HepG2 (cell line): ENCODE measurements around the gene DROSHA. TPM values are rescaled to one million over a fixed set of nuclear protein-coding genes. Genes with fewer than 3 reads are reported as not detected.

Source experiments
- ATAC-seq: fragments of 200-7000 bp; cut with Tn5 transposase; 3 replicates; pipeline ENCODE4 v1.9.1; 2020; ENCODE audit warnings: mild to moderate bottlenecking, moderate library complexity
- BruUV-seq: library from RNA; stranded (reverse); fragments of 400-500 nt; replicated peaks from 2 replicates; lab custom pipeline; 2021; lab: Mats Ljungman, UMichigan
- CTCF ChIA-PET: fragments of 300-600 bp; formaldehyde crosslinking; extraction: SDS; loops from one replicate; lab custom pipeline; 2021; ENCODE audit warnings: low total read pairs, inconsistent platforms, low intra/inter-chr PET ratio; lab: Yijun Ruan, JAX
- POLR2A ChIA-PET: fragments of 350-600 bp; sonication (Branson Sonifier 250); formaldehyde crosslinking; loops from one replicate; lab custom pipeline; 2020; ENCODE audit warnings: antibody characterized with exemption, inconsistent platforms; lab: Yijun Ruan, JAX
- DNase-seq: peaks from one replicate; pipeline ENCODE4 v3.0.0-alpha.2; 2015; ENCODE audit warnings: low spot score
- FAIRE-seq: peaks from 3 replicates; lab custom pipeline; 2011; peaks lifted over from hg19 to GRCh38; lab: Jason Lieb, UNC
- H2AFZ ChIP-seq: one replicate; pipeline ENCODE4 v1.6.1; 2011; ENCODE audit warnings: low read length, inconsistent platforms
- H3K27ac ChIP-seq: fragments of 300-600 bp; 3 replicates; pipeline ENCODE4 v1.8.0; 2011; ENCODE audit warnings: mixed run types, mild to moderate bottlenecking, mixed read lengths, low read length, inconsistent platforms; ENCODE audit not compliant: insufficient read depth; ENCODE audit errors: extremely low read length
- H3K27me3 ChIP-seq, 2 experiments: fragments of 200-600 bp in 1 of 2; 2 replicates in 1 of 2; 3 replicates in 1 of 2; pipeline versions ENCODE4 v1.6.0 to v1.8.0; 2011; ENCODE audit warnings: low read length in 2 of 2, mild to moderate bottlenecking in 2 of 2, moderate library complexity in 2 of 2, inconsistent platforms in 1 of 2; ENCODE audit not compliant: insufficient read depth in 2 of 2, control insufficient read depth in 1 of 2
- H3K36me3 ChIP-seq, 2 experiments: fragments of 200-600 bp in 1 of 2; replicated peaks in 1 of 2; 2 replicates in 1 of 2; 3 replicates in 1 of 2; pipeline versions ENCODE4 v1.5.1 to v1.8.0; 2011; ENCODE audit warnings: low read length in 2 of 2, inconsistent platforms in 1 of 2; ENCODE audit not compliant: insufficient read depth in 2 of 2, control insufficient read depth in 1 of 2
- H3K4me1 ChIP-seq: 2 replicates; pipeline ENCODE4 v1.5.1; 2012; ENCODE audit warnings: low read length, inconsistent platforms; ENCODE audit not compliant: insufficient read depth
- H3K4me2 ChIP-seq: 2 replicates; pipeline ENCODE4 v1.6.0; 2011; ENCODE audit warnings: low read depth, low read length, inconsistent platforms
- H3K4me3 ChIP-seq, 3 experiments: fragments of 200-600 bp in 1 of 3; sonication (generic), shearing (Covaris generic) in 1 of 3; replicated peaks in 1 of 3; 2 replicates each; pipeline ENCODE4 v1.5.1; 2011 to 2016; ENCODE audit warnings: low read length in 3 of 3, inconsistent platforms in 2 of 3, low read depth in 2 of 3, mild to moderate bottlenecking in 2 of 3, control low read depth in 1 of 3, mixed read lengths in 1 of 3; ENCODE audit not compliant: insufficient read depth in 1 of 3
- H3K79me2 ChIP-seq: one replicate; pipeline ENCODE4 v1.6.1; 2011; ENCODE audit warnings: low read length, inconsistent platforms; ENCODE audit not compliant: insufficient read depth
- H3K9ac ChIP-seq: 2 replicates; pipeline ENCODE4 v1.6.0; 2011; ENCODE audit warnings: mild to moderate bottlenecking, low read depth, low read length, inconsistent platforms; ENCODE audit not compliant: insufficient read depth
- H3K9me3 ChIP-seq: 2 replicates; pipeline ENCODE4 v1.5.1; 2012; ENCODE audit warnings: mild to moderate bottlenecking, low read length
- H4K20me1 ChIP-seq: 2 replicates; pipeline ENCODE4 v1.6.0; 2011; ENCODE audit warnings: inconsistent platforms, mild to moderate bottlenecking, low read length, moderate library complexity; ENCODE audit not compliant: insufficient read depth
- CAMTA2 ChIP-seq: sonication (generic); formaldehyde crosslinking; IDR thresholded peaks from 2 replicates; pipeline ENCODE4 v1.4.0; 2020; ENCODE audit warnings: mild to moderate bottlenecking, missing genetic modification reagents, borderline replicate concordance
- ETS1 ChIP-seq: sonication (generic); formaldehyde crosslinking; IDR thresholded peaks from 2 replicates; pipeline ENCODE4 v1.4.0; 2020; ENCODE audit warnings: missing genetic modification reagents
- NR0B2 ChIP-seq: sonication (generic); formaldehyde crosslinking; IDR thresholded peaks from 2 replicates; pipeline ENCODE4 v1.4.0; 2020; ENCODE audit warnings: mild to moderate bottlenecking, missing genetic modification reagents
- REPIN1 ChIP-seq: sonication (generic); formaldehyde crosslinking; IDR thresholded peaks from 2 replicates; pipeline ENCODE4 v1.8.0; 2022; ENCODE audit warnings: missing genetic modification reagents, low read depth, mild to moderate bottlenecking, borderline replicate concordance
- ZFP36L1 ChIP-seq: sonication (generic); formaldehyde crosslinking; IDR thresholded peaks from 2 replicates; pipeline ENCODE4 v1.8.0; 2022; ENCODE audit warnings: mild to moderate bottlenecking, missing genetic modification reagents, moderate library complexity
- ZNF260 ChIP-seq: sonication (generic); formaldehyde crosslinking; IDR thresholded peaks from 2 replicates; pipeline ENCODE4 v1.4.0; 2020; ENCODE audit warnings: missing genetic modification reagents, low read depth, mild to moderate bottlenecking, borderline replicate concordance
- ZNF292 ChIP-seq: sonication (generic); formaldehyde crosslinking; IDR thresholded peaks from 2 replicates; pipeline ENCODE4 v1.8.1; 2022; ENCODE audit warnings: mild to moderate bottlenecking, low read depth, missing genetic modification reagents, borderline replicate concordance
- ZNF660 ChIP-seq: sonication (generic); formaldehyde crosslinking; IDR thresholded peaks from 2 replicates; pipeline ENCODE4 v1.5.1; 2020; ENCODE audit warnings: mild to moderate bottlenecking, low read depth, missing genetic modification reagents, borderline replicate concordance
- ZNF713 ChIP-seq: sonication (generic); formaldehyde crosslinking; IDR thresholded peaks from 2 replicates; pipeline ENCODE4 v1.4.0; 2020; ENCODE audit warnings: mild to moderate bottlenecking, missing genetic modification reagents
- WGBS: methylation state at CpG from one replicate; pipeline ENCODE4 v1.1.6; 2017; ENCODE audit warnings: low lambda C conversion rate; 5-methylcytosine and 5-hydroxymethylcytosine counted together
- in situ Hi-C: cut with HindIII; loops from 2 replicates; pipeline ENCODE4 v1.10.0; 2017; ENCODE audit warnings: low pct_unique_long_range_greater_than_20kb; ENCODE audit not compliant: extremely low pct_ligation_motif_present
- intact Hi-C: fragments of 100-400 bp; cut with micrococcal nuclease; formaldehyde crosslinking; loops from one replicate; pipeline ENCODE4 v1.10.0; 2022; ENCODE audit not compliant: unreplicated experiment
- polyA plus RNA-seq, 8 experiments: library from polyadenylated mRNA; depleted of rRNA in 3 of 8; stranded (reverse) in 7 of 8; unstranded in 1 of 8; fragments of >200 nt; fragmentation: Illumina TruSeq in 4 of 8; extraction: Trizol in 4 of 8; gene quantifications; 2 replicates each; pipeline versions ENCODE4 v1.2.1 to v1.2.3, GENCODE V29; 2011 to 2016; ENCODE audit warnings: low read depth in 4 of 8, missing spikeins in 1 of 8, mixed read lengths in 1 of 8; ENCODE audit not compliant: insufficient read depth in 1 of 8
- total RNA-seq, 5 experiments: library from RNA; depleted of rRNA; stranded (reverse); fragments of >200 nt; fragmentation: Illumina TruSeq; extraction: Trizol; gene quantifications; 2 replicates each; pipeline ENCODE4 v1.2.3, GENCODE V29; 2016; ENCODE audit warnings: low read depth in 1 of 5

Gene DROSHA
- total and polyA plus RNA-seq, 2 of the 13 experiments (the other 11 are each of a cell fraction or from before 2014, with no cell fraction given) = 22.3 to 29.4 TPM

- Histone ChIP-seq H3K27ac (no peak overlapping the region), H3K36me3 (peaks cover 3 to 28% of the 10 kb centered on the region in 2 experiments; a peak in 2 of 5 replicates), H3K9ac (no peak overlapping the region), H3K4me3 (no peak overlapping the region), H4K20me1 (no peaks in the 10 kb centered on the region), H3K79me2 (no peaks in the 10 kb centered on the region), H3K9me3 (peaks cover 18% of the 10 kb centered on the region; the same call in 1 of the 2 replicates), H3K27me3 (no peaks in the 10 kb centered on the region), H3K4me2 (no peak overlapping the region), H2AFZ (no peak overlapping the region), H3K4me1 (no peaks in the 10 kb centered on the region)
- ATAC-seq = no peak
- POLR2A ChIA-PET = no interaction called here
- BruUV-seq = no TSS peak
- FAIRE-seq = no peak
- in situ Hi-C loops = no loop called here
- DNase-seq = no peak
- intact Hi-C loops = no loop called here
- CTCF ChIA-PET = no interaction called here
- 96% methylated on average over 2 of the region's 2 CpGs for WGBS
- TF ChIP-seq ZNF292 (CRISPR knock-in tag) (no peak), CAMTA2 (no peak), REPIN1 (no peak), ZNF260 (CRISPR knock-in tag) (no peak), ZNF713 (CRISPR knock-in tag) (no peak), NR0B2 (no peak), ZFP36L1 (CRISPR knock-in tag) (no peak), ZNF660 (CRISPR knock-in tag) (no peak), ETS1 (CRISPR knock-in tag) (no peak)
Measured at GRCh38 chr5:31455172-31455571, 76.7 kb downstream of the DROSHA start.
